SIG-M5 treated with dmso at 0.1 percent for 504 hours (cell line): ENCODE measurements around the gene ADM2.
"Not testable (repeated sequence)": the region's sequence is repeated elsewhere in the genome, so short reads cannot be mapped to it uniquely, and the experiment has no call there.

Experiments
- DNase-seq: peaks from one replicate; lab custom pipeline; 2025; ENCODE audit not compliant: unreplicated experiment; lab: John Stamatoyannopoulos, UW

ADM2 gene

GRCh38 chr22:50481440-50482106 lies at the start of gene ADM2:
TSS of gene ADM2 (plus strand) at chr22:50481543. CDS start at chr22:50481848, 305 bp downstream.
- DNase-seq: no peak

GRCh38 chr22:50432131-50432876 lies 49.0 kb upstream of the ADM2 start:
- DNase-seq: no peak

GRCh38 chr22:50432877-50433510 lies 48.3 kb upstream of the ADM2 start:
- DNase-seq: not testable (repeated sequence)

GRCh38 chr22:50434849-50435248 lies 46.5 kb upstream of the ADM2 start:
- no peak for DNase-seq

- DNase-seq: no peak
These were observed 45.9 kb upstream of the ADM2 start for GRCh38 chr22:50435291-50436014.

- DNase-seq: no peak
These were observed 45.1 kb upstream of the ADM2 start for GRCh38 chr22:50436015-50436830.

- no peak for DNase-seq
These were observed 44.5 kb upstream of the ADM2 start for GRCh38 chr22:50436841-50437341.

GRCh38 chr22:50437511-50438304 lies 43.6 kb upstream of the ADM2 start:
- no peak for DNase-seq

GRCh38 chr22:50438305-50439275 lies 42.8 kb upstream of the ADM2 start:
- DNase-seq: no peak

GRCh38 chr22:50439314-50439870 lies 42.0 kb upstream of the ADM2 start:
- DNase-seq: no peak

- DNase-seq: no peak
These were observed 41.4 kb upstream of the ADM2 start for GRCh38 chr22:50439871-50440331.

GRCh38 chr22:50440544-50441249 lies 40.6 kb upstream of the ADM2 start:
- no peak for DNase-seq

GRCh38 chr22:50441428-50441993 lies 39.8 kb upstream of the ADM2 start:
- DNase-seq: no peak

GRCh38 chr22:50443197-50443596 lies 38.1 kb upstream of the ADM2 start:
- no peak for DNase-seq

GRCh38 chr22:50443801-50444625 lies 37.3 kb upstream of the ADM2 start:
- DNase-seq: no peak

GRCh38 chr22:50444663-50445062 lies 36.7 kb upstream of the ADM2 start:
- no peak for DNase-seq
